ENCODE results near the gene PGF.
A peak's percentile ranks its signal among the peaks of the same experiment; 100 is the strongest.
"Not testable (repeated sequence)": the region's sequence is repeated elsewhere in the genome, so short reads cannot be mapped to it uniquely, and the experiment has no call there.

Gene PGF

DNA sequence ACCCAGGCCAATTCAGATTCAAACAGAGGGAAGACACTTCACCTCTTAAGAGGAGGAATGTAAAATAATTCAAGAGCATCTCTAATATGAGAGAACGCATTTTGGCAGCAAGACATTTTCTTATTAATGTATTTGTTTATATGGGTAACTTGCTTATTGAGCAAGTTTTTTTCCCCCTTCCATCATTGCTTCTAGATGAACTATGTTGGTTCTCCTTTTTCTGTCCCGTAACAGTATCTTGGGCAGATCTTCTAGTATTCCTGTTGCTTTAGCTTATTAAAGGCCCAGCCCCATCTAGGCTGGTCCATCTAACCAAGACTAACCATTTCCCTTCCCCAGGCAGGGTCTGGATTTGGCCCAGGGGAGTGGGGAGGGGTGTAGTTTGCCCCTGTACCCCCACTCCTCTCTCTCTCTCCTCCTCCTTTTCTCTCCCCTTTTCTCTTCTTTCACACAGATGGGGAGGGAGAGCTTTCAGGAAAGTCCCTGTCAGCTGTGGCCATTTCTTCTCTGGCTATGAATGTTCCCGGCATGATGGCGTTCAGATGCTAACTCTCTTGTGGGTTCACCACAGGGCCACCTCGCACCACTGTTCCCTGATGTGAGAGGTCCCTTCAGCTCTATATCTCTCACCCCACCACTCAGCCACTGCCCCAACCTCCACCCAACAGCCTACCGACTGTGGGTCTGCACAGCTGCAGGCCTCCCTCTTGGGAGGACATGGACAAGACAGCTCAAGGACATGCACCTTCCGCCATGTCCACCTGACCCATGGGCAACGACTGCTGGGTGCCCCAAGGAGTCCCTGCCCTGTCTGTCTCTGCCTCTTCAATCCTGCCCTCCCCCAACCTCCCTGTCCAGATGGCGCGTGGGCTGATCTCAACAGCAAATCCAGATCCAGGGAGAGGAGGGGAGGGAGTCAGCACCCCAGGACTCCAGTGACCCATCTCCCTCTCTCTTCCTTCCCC is 16.6 kb downstream of the PGF start:
- DNase-seq = no peak

GRCh38 chr14:74937171-74937570 is 18.2 kb downstream of the PGF start:
- DNase-seq = no peak

- no peak for DNase-seq
Measured at GRCh38 chr14:74936731-74937130, 18.7 kb downstream of the PGF start.

- no peak for DNase-seq
Measured at GRCh38 chr14:74936151-74936550, 19.2 kb downstream of the PGF start.

GRCh38 chr14:74935360-74935680 is 20.1 kb downstream of the PGF start:
- DNase-seq = no peak

DNA sequence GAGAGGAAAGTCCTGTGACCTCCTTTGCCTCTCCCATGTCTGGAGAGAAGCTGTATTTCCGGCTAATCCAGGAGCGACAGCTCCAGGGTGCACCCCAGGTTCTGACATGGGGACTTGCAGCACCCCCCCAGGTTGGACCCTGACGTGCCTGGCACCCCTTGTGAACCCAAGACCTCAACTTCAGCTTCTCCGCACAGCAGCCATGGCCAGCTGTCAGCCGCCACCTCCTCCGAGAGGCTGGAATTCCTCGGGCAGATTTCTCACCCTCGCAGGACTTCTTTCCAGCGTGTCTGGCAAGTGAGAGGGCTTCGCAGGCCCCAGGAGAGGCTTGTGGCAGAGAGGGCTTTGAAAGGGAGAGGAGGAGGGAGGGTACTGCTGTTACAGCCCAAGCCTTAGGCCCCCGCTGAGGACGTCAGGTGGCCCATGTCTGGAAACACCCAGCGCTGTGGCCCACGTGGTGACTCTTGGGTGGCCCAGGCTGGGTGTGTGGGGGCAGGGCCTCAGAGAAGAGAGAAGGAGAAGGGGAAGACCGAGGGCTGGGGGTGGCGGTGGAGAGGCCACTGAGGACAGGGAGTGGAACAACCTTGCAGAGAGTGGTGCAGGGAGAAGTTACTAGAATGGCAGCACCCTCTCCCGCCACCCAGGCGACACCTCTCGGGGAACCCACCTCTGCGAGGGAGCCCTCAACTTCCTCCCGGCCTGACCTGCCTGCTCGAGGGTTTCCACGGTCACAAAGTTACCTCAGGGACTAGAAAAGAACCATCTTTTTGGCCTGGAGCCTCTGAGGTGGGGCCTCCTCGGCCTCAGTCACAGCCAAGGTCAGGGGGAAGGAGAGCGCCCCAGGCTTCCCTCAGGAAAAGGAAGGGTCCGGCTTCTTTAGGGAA is 20.7 kb downstream of the PGF start:
- no peak for DNase-seq

- DNase-seq = no peak
Measured at GRCh38 chr14:74934041-74934440, 21.4 kb downstream of the PGF start.

DNA sequence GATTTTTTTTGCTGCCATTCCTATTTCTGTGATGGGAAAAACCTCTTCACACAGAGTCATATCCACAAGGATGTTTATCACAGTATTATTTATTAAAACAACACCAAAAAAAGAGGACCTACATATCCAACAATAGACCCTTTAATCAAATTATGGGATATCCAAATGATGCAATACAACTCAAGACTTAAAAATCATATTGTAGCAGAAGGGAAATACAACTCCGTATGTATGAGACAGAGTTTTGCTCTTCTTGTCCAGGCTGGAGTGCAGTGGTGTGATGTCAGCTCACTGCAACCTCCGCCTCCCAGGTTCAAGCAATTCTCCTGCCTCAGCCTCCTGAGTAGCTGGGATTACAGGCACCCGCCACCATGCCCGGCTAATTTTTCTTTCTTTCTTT is 22.5 kb downstream of the PGF start:
- DNase-seq = not testable (repeated sequence)

DNA sequence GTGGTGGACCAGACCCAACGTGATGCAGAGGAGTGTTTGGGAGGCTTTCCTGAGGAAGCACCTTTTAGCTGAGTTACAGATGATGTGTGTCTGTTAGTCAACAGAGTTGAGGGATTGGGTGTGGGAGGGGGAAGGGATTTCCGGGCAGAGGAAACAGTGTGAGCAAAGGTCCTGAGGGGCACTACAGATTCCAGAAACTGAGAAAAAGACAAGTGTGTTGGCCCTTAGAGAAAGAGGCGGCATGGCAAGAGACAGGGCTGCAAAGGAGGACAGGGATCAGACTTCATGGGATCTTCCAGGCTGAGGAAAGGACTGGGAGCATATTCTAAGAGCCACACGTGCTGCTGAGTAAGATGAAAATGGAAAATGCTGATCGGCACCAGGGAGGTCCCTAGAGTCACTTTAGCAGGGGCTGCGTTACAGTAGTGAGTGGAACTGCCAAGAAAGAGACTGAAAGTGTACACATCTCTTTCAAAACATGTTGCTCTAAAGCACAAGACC is 22.9 kb downstream of the PGF start:
- no peak for DNase-seq

DNA sequence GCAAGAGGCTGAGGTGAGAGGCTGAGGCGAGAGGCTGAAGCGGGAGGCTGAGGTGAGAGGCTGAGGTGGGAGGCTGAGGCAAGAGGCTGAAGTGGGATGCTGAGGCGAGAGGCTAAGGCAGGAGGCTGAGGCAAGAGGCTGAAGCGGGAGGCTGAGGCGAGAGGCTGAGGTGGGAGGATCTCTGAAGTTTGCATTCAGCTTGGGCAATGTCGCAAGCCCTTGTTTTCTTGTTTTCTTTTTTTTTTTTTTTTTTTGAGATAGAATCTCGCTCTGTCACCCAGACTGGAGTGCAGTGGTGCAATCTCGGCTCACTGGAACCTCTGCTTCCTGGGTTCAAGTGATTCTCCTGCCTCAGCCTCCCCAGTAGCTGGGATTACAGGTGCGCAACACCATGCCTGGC is 23.7 kb downstream of the PGF start:
- DNase-seq = not testable (repeated sequence)

DNA sequence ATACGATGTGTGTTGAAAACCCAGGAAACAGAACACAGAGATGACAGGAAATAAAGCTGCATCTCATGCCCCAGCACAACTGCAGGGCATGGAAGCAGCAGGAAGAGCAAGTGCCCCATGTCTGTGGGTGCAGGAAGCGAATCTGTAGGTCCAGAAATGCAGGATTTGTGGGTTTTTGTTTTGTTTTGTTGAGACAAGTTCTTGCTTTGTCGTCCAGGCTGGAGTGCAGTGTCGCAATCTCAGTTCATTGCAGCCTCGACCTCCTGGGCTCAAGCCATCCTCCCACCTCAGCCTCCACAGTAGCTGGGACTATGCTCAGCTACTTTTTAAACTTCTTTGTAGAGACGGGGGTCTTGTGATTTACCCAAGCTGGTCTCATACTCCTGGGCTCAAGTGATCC is 26.2 kb downstream of the PGF start:
- no peak for DNase-seq

GRCh38 chr14:74927225-74927624 is 28.2 kb downstream of the PGF start:
- DNase-seq = no peak

DNA sequence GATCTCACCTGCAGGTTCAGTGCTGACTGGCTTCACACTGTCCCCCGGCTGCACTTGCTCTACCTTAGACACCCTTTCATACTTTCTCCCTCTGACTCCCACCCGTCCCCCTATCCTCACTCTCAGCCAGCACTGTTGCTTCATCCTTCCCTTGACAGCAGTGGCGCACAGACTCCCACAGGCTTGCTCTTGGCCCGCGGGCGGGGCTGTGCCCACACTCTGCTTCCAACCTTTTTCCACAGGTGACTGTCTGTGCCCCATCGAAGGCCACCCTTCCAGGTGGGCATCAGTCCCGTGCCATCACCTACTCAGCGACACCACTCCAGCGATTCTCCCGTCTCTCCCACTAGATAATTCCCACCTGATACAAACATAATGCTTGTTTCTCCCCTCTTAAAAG is 31.3 kb downstream of the PGF start:
- DNase-seq = no peak

GRCh38 chr14:74922752-74923401 is 32.5 kb downstream of the PGF start, which contains the start of gene RPS6KL1:
TSS of gene RPS6KL1 (minus strand) at chr14:74923260. CDS start at chr14:74921541, 1,719 bp downstream.
- peak; percentile 91 for DNase-seq

GRCh38 chr14:74921987-74922751 is 33.2 kb downstream of the PGF start:
- DNase-seq = no peak

DNA sequence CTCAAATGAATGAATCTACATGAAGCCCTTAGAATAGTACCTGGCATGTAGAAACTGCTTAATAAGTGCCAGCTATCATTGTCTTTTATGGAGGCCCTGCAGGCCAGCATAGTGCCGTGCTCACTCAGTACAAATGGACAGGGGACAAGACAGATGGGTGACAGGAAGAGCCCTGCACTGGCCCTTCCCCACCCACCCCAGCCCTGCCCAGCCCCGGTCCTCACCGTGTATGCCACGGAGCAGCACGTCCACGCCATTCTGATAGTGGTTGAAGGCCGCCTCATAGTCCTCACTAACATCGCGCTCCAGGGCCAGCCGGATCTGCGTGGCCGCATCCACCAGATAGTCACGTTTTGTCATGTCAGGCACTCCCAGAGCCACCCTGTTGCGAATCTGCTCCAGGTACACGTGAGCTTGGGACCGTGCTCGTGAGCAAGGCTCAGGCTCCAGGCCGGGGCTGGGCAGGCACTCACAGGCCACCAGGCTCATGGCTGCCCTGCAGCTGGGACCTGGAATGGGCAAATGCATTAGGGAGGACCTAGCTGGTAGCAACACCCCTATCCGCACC is 34.3 kb downstream of the PGF start:
- DNase-seq = no peak

GRCh38 chr14:74920281-74920680 is 35.1 kb downstream of the PGF start:
- no peak for DNase-seq

GRCh38 chr14:74919421-74920165 is 35.8 kb downstream of the PGF start:
- no peak for DNase-seq

DNA sequence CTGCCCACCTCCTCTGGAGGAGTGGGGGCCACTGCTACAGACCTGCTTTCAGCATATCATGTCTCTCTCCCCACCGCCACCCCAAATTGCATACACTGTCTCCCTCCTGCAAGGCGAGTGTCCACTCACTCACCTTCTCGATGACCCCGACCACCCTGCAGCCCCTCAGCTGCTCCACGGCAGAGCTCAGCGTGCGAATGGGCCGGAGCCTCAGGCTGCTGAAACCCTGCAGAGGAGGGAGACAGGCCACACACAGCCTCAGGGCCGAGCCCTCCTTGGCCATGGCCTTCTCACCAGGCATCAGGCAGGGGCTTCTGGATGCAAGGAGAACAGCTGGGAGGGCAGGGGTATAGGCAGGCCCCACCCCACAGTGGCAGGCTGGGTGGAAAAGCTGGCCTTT is 37.0 kb downstream of the PGF start:
- DNase-seq = no peak

- DNase-seq = no peak
Measured at GRCh38 chr14:74917646-74918081, 37.7 kb downstream of the PGF start.

- no peak for DNase-seq
Measured at GRCh38 chr14:74917178-74917543, 38.2 kb downstream of the PGF start.

All from NCI-H345 (cell line).